ENCODE results near the gene SPOCK1.

SPOCK1 gene

DNA sequence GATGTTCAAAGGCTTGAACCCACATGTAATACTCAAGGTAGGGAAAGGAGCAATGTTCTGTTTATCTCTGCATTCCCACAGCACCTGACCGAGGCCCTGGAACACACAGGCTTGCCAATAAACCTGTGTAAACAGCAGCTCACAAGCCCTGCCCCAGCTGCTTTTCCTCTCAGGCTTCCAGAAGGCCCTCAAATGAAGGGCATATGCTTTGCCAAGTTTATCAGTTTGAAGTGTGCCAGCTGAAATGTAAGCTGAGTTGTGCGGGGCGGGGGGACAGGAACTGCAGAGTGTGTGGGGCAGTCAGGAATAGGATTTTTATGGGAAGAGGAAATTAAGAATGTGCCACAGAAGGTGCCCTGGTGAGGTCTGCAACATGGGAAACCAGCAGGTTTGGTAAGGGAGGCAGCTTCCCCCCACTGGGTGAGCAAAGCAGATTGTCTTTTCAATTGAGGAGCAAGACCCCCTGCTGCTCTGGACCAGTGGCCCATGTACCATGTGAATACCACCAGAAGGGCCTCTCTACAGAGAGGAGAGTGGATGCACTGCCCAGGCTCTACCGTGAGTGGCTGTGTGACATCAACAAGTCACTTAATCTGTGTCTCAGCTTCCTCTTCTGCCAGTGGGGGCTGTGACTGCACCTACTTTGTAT is 194.8 kb downstream of the SPOCK1 start:
- H3K4me3 ChIP-seq (replicated peaks in 1 of 2; ENCODE audit: low read depth in 2 of 2, low read length in 2 of 2), result no peak overlapping the region
- TF ChIP-seq, protein P1, sequence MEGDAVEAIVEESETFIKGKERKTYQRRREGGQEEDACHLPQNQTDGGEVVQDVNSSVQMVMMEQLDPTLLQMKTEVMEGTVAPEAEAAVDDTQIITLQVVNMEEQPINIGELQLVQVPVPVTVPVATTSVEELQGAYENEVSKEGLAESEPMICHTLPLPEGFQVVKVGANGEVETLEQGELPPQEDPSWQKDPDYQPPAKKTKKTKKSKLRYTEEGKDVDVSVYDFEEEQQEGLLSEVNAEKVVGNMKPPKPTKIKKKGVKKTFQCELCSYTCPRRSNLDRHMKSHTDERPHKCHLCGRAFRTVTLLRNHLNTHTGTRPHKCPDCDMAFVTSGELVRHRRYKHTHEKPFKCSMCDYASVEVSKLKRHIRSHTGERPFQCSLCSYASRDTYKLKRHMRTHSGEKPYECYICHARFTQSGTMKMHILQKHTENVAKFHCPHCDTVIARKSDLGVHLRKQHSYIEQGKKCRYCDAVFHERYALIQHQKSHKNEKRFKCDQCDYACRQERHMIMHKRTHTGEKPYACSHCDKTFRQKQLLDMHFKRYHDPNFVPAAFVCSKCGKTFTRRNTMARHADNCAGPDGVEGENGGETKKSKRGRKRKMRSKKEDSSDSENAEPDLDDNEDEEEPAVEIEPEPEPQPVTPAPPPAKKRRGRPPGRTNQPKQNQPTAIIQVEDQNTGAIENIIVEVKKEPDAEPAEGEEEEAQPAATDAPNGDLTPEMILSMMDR (IDR thresholded peaks at IDR 0.05; ENCODE audit: low read depth, low read length), result no peak
- no peak for DNase-seq (ENCODE audit: low read depth in 2 of 2)

DNA sequence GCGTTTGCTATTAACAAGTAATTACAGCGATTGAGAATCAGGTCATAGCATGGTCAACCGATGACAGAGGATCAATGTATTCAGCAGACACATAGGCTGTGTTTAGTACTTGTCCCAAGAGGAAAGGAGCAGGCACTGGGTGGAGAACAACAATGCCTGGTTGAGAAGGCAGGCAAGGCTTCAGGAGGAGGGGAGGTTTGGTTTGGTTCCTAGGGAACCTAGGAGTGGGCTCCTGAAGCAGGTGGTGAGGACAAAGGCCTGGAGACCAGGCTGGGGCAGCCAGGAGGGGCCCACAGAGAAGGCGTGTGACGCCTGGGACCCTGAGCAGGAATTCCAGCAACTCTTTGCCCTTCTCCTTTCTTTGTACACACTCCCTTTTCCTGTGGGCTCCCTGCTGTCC is 195.6 kb downstream of the SPOCK1 start:
- no peak for DNase-seq (ENCODE audit: low read depth in 2 of 2)
- no peak overlapping the region for H3K4me3 ChIP-seq (replicated peaks in 1 of 2; ENCODE audit: low read depth in 2 of 2, low read length in 2 of 2)
- TF ChIP-seq, protein P1 (IDR thresholded peaks at IDR 0.05; ENCODE audit: low read depth, low read length), result no peak

DNA sequence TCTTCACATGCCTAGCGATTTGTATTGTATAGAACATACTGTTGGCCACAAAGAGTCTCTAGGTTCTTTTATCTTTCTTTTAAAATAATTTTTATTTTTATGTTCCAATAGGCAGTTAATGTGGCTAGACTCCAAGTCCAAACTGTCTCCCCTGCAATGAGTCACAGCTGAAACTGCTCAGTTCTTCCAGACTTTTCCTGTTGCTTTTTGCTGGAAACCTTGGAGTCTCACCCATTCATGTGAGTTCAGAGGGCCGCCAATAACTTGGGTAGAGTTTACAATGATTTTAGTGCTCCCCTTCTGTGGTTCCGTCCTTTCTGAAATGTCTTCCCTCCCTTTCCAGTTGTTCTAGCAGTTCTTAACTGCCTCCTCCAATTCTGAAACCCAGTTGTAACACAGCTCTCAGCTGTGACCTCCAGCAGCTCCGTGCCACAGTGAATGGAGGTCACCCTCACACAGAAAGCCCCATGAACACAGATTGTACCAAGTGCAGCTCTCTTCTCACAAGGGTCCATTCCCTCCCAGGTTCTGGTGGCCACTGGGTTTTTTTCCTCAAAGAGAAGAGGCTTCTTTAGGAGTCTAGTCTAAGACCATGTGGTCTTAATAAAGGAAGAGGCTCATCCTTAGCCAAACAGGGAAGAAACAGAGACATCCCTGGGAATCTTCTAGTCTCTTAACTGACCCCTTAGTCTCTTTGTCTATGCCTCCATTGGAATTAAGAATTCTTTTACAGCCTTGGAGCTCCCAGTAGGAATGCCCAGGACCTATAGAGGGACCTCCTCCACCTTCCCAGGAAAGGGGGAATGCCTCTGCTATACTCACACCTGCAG is 198.5 kb downstream of the SPOCK1 start:
- H3K4me3 ChIP-seq (replicated peaks in 1 of 2; ENCODE audit: low read depth in 2 of 2, low read length in 2 of 2), result no peak overlapping the region
- TF ChIP-seq, protein P1 (IDR thresholded peaks at IDR 0.05; ENCODE audit: low read depth, low read length), result no peak
- peak; percentile 74 to 84 for DNase-seq (ENCODE audit: low read depth in 2 of 2)

DNA sequence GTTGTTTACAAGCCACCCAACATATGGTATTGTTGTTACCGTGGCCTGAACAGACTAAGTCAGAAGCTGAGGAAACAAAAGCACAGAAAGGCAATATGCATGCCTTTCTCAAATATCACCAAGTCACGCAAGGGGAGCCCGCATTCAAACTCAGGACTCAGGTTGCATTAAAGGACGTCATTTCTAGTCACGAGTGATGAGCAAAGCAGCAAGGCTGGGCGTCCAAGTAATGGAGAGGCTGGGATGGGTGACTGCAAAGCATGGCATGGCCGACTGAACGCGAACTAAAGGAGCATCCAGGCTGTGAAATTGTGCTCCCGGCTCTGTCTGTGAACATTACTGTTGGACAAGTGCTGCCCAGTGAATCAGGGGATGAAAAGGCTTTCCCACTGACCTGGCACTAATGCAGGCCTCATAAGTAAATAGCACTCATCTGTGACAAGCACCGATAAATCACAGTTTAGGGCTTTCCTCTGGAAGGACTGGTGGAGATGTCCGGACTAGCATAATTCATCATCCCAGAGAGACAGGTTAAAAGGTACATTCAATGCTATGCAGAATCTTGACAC is 202.8 kb downstream of the SPOCK1 start:
- DNase-seq (ENCODE audit: low read depth in 2 of 2), result no peak
- H3K4me3 ChIP-seq (replicated peaks in 1 of 2; ENCODE audit: low read depth in 2 of 2, low read length in 2 of 2), result no peak overlapping the region
- TF ChIP-seq, protein P1 (IDR thresholded peaks at IDR 0.05; ENCODE audit: low read depth, low read length), result no peak

DNA sequence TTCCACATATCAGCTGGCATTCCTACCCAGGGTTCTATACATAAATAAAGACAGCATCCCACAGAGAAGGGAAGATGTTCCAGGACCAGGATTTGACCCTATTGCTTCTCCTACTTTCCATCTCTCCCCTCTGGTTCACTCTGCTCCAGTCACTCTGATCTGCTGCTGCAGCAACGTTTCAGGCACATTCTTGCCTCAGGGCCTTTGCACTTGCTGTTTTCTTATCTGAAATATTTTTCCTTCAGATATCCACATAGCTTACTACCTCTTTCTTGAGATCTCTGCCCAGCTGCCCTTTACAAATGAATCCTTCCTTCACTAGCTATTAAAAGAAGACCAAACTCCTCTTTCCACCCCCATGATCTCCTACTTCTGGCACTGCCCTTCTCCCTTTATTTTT is 204.5 kb downstream of the SPOCK1 start:
- TF ChIP-seq, protein P1 (IDR thresholded peaks at IDR 0.05; ENCODE audit: low read depth, low read length), result no peak
- H3K4me3 ChIP-seq (replicated peaks in 1 of 2; ENCODE audit: low read depth in 2 of 2, low read length in 2 of 2), result no peak overlapping the region
- DNase-seq (ENCODE audit: low read depth in 2 of 2), result no peak

DNA sequence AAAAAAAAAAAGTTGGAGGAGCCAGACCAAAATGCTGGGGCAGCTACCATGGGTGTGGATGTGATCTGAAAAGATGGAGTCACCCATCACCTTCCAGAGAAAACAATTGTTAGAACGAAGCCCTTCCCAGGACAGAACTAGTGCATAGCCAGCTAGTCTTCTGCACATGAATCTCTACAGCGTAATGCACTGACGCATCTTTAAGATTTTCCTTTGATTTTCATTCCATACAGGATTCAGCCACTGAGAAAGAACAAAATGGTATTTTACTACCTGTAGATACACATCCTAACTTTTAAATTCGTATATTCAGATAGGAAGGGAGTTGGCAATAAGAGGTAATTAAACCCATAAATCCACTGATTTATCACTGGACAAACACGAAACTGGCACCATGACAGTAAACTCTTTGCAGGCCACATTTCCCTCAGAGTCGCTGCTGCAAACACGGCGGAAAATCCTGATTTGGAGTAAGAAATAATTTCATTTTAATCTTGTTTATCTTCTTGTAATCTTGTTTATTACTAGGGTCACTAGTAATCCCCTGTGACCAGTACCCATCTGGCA is 206.6 kb downstream of the SPOCK1 start:
- no peak for DNase-seq (ENCODE audit: low read depth in 2 of 2)
- H3K4me3 ChIP-seq (replicated peaks in 1 of 2; ENCODE audit: low read depth in 2 of 2, low read length in 2 of 2), result no peak overlapping the region
- TF ChIP-seq, protein P1 (IDR thresholded peaks at IDR 0.05; ENCODE audit: low read depth, low read length), result no peak

Measured in cardiac fibroblast (primary cell).